ENCODE data around the gene SNRNP35. TPM values are rescaled to one million over a fixed set of nuclear protein-coding genes. Genes with fewer than 3 reads are reported as not detected.

SNRNP35 gene
- total RNA-seq, 1 donor from 2014 or later = 15.1 TPM

Other genes with a start within 250 kb of the SNRNP35 start
- gene MPHOSPH9, start 225.0 kb upstream of the SNRNP35 start, total RNA-seq = 27.7 and 27.8 TPM in 2 replicates
- 7.4 and 7.7 TPM in 2 replicates for gene MTRFR, start 224.7 kb upstream of the SNRNP35 start, total RNA-seq
- 246 and 369 TPM in 2 replicates for gene CDK2AP1, start 186.3 kb upstream of the SNRNP35 start, total RNA-seq
- gene SBNO1, start 93.3 kb upstream of the SNRNP35 start, total RNA-seq = 14.4 and 17.7 TPM in 2 replicates
- gene KMT5A, start 74.0 kb upstream of the SNRNP35 start, total RNA-seq = 19.4 and 24.0 TPM in 2 replicates
- 3.1 and 3.2 TPM in 2 replicates for gene RILPL2, start 21.5 kb upstream of the SNRNP35 start, total RNA-seq
- 2.8 and 4.8 TPM in 2 replicates for gene RILPL1, start 75.6 kb downstream of the SNRNP35 start, total RNA-seq
- 270 and 341 TPM in 2 replicates for gene TMED2, start 126.4 kb downstream of the SNRNP35 start, total RNA-seq
- 6.5 and 10.5 TPM in 2 replicates for gene DDX55, start 144.0 kb downstream of the SNRNP35 start, total RNA-seq
- 22.2 and 24.0 TPM in 2 replicates for gene EIF2B1, start 175.5 kb downstream of the SNRNP35 start, total RNA-seq
- 16.7 and 17.0 TPM in 2 replicates for gene GTF2H3, start 175.7 kb downstream of the SNRNP35 start, total RNA-seq
- 3.8 and 4.6 TPM in 2 replicates for gene TCTN2, start 213.0 kb downstream of the SNRNP35 start, total RNA-seq